HG02885 (cell line): ENCODE measurements around the gene PLA2G1B.
"Not testable (repeated sequence)": the region's sequence is repeated elsewhere in the genome, so short reads cannot be mapped to it uniquely, and the experiment has no call there.

ENCODE experiments used
- ATAC-seq: cut with Tn5 transposase; IDR thresholded peaks from one replicate; pipeline ENCODE4 v1.9.1; 2021; ENCODE audit warnings: mild to moderate bottlenecking; ENCODE audit not compliant: unreplicated experiment, poor library complexity

The PLA2G1B gene

DNA sequence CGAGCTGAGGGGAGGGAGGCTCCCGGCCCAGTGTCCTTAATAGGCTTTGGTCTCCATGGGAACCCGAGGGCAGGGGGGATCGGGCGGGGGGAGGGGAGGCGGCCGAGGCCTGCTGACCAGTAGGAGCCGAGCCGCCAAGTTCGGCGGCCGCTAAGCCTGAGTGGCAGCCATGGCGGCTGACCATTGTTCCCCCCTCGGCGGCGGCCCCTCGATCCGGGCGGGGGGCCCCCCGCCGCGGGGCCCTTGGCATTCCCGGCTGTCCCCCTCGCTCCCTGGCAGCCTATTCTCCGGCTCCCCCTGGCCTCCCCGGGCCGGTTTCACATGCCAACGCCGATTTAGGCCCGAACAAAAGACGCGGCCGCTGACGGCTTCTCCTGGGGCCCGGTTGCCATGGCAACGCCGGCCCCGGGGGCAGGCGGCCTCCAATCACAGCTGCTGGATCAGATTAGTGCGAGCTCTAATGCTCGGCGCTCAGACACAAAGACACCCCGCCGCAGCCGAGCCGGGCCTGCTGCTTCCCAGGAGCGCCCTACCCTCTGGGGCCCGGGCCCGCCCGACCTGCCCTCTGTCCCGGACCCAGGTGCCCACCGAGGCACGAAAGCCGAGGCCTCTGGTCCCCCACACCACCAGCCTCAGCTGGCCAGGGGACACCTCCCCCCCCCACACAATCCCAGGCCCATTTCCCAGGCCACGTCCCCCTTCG, 34.1 kb upstream of the PLA2G1B start:
- ATAC-seq: no peak

GRCh38 chr12:120359128-120359527, 31.5 kb upstream of the PLA2G1B start:
- ATAC-seq: no peak

- ATAC-seq: no peak
Measured at GRCh38 chr12:120358412-120359100, 31.0 kb upstream of the PLA2G1B start.

DNA sequence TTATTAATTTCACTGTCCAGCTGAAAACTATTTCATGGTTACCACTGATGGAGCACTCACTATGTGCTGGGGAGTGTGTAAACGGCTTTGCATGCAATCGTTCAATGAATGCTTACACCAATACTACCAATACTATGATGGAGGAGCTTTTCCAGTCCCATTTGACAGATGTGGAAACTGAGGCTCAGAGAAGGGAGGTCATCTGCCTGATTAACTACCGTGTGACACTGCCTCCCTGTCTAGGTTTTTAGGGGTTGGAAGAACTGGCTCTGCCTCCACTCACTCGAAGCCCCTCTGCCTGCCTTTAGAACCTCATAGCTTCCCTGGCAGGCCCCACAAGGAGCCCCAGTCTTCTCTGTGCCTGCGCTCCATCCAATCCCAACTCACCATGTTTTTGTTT, 29.5 kb upstream of the PLA2G1B start:
- ATAC-seq: no peak

DNA sequence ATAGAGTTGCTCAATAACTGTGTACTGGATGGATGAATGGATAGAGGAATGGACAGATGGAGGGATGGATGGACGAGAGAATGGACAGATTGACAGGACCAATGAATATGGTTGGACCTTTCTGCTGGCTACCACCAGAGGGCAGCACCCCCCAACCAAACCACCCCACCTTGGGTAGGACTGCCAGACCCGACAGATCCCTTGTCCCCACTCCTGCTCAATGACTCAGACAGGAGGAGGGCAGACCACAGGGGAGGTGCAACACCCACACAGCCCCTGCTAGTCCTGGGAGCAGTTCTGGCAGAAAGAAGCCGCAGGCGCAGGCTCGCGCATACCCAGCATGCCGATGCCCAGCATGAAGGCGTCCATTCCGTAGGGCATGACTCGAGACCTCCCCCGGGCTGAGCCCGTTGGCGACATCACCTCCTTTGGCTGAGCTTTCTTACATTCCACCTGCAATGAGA, 29.0 kb upstream of the PLA2G1B start:
- no peak for ATAC-seq

DNA sequence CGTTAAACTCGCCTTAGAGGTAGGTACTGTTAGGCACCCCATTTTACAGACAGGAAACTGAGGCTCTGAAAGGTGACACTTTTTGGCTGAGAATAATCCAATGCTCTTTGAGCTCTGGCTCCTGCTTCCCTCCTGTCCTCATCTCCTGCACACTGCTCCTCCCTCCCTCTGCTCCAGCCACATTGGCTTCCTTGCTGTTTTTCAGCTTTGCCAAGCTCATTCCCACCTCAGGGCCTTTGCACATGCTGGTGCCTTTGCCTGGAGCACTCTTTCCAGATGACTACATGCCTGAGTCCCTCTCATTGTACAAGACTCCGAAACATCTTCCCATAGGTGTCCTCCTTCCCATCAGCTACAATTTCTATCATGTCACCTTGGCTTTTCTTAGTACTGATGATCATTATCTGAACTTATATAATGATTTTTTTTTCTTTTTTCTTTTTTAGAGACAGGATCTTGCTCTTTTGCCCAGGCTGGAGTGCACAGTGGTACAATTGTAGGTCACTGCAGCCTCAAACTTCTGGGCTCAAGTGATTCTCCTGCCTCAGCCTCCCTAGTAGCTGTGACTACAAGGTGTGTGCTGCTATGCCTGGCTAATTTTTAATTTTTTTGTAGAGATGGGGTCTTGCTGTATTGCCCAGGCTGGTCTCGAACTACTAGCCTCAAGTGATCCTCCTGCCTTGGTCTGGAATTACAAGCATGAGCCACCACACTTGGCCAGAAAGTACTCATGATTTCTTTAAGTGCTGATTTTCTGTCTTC, 26.2 kb upstream of the PLA2G1B start:
- ATAC-seq: no peak

GRCh38 chr12:120353136-120353535, 25.6 kb upstream of the PLA2G1B start:
- ATAC-seq: no peak

GRCh38 chr12:120352117-120352516, 24.5 kb upstream of the PLA2G1B start:
- ATAC-seq: no peak

DNA sequence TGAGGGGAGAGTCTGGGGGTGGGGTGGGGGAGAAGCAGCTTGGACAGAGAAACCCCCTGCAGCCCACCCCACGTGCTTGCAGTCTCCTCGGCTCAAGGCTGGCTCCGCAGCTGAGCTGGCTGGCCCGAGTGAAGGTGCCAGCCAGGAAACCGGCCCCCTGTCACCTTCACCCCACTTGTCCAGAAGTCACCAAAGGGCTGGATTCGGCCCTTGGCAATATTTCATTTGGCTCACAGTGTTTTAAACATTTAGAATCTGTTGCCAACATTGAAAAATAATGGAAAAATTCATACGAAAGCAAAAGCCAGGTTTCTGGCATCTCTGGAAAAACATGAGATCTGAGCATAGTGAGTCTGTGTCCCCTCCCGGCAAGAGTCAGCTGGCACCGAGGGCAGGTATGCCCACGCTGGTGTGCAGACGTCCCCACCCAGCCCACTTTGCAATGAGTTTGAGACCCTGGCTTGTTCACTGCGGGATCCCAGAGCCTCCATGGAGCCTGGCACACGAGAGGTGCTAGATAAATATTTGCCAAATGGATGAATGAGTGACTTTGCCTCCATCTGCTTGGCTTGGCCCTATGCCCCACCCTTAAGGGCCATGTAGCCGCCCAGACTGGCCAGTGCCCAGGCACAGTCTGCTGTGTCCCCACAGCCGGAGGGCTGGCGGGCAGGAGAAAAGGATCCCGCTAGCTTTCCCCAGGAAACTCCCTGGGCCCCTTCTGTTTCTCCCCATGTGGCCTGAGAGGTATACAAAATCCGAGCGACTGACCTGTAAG, 23.2 kb upstream of the PLA2G1B start:
- no peak for ATAC-seq

- ATAC-seq: no peak
Measured at GRCh38 chr12:120347766-120348165, 20.2 kb upstream of the PLA2G1B start.

GRCh38 chr12:120346681-120347080, 19.1 kb upstream of the PLA2G1B start:
- ATAC-seq: no peak

DNA sequence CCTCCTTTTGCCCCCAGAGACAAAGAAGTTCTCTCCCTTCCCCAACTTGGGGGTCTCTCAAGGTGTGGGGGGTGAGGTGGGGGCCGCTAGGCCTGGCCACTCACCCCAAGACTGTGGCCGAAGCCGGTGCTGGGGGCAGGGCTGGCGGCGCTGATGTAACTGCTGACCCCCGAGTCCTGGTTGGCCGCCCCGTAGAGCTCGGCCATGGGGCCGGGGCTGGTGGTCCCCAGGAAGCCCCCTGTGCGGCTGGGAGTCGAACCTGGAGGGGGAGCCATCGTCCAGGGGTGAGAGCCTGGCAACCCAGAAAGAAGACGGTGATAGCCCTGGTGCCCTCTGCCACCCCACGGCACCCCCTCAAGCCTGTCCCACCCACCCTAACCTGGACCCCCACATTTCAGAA, 18.5 kb upstream of the PLA2G1B start:
- no peak for ATAC-seq

- ATAC-seq: no peak
Measured at GRCh38 chr12:120343692-120344091, 16.1 kb upstream of the PLA2G1B start.

DNA sequence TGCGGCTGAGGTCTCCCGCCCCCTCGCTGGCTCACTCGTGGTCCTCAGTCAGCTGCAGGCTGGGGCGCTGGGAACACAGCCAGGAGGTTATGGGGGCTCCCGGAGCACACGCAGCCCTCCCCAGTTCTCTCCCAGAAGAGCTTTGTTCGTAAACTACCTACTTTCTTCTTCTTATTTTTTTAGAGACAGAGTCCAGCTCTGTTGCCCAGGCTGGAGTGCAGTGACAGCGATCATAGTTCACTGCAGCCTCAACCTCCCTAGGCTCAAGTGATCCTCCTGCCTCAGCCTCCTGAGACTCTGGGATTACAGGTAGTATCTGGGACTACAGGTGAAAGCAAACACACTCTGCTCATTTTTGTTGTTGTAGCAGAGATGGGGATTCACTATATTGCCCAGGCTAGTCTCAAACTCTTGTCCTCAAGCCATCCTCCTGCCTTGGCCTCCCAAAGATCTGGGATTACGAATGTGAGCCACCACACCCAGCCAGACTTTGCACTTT, 15.5 kb upstream of the PLA2G1B start:
- ATAC-seq: no peak

- ATAC-seq: no peak
Measured at GRCh38 chr12:120342175-120343038, 14.8 kb upstream of the PLA2G1B start.

DNA sequence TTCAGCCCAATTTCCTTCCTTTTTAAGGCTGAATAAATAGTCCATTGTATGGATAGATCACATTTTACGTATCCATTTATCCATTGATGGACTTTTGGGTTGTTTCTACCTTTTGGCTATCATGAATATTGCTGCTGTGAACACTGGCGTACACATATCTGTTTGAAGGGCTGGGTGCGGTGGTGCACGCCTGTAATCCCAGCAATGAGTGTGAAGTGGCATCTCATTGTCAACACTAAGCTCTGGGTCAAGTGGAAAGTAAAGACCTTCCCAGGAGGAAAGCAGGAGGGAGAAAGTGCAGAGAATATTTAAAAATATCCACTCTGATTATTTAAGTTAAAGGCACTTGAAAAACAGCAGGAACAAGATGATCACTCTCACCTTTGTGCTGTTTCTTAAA, 11.7 kb upstream of the PLA2G1B start:
- ATAC-seq: no peak

DNA sequence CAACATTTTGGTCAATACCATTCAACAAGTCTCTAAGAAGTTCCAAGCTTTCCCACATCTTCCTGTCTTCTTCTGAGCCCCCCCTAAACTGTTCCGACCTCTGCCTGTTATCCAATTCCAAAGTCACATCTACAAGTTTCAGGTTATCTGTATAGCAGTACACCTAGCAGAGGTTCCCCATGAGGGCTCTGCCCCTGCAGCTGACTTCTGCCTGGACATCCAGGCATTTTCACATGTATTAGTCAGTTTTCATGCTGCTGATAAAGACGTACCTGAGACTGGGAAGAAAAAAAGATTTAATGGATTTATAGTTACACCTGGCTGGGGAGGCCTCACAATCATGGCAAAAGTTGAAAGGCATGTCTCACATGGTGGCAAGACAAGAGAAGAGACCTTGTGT, 10.2 kb upstream of the PLA2G1B start:
- no peak for ATAC-seq

DNA sequence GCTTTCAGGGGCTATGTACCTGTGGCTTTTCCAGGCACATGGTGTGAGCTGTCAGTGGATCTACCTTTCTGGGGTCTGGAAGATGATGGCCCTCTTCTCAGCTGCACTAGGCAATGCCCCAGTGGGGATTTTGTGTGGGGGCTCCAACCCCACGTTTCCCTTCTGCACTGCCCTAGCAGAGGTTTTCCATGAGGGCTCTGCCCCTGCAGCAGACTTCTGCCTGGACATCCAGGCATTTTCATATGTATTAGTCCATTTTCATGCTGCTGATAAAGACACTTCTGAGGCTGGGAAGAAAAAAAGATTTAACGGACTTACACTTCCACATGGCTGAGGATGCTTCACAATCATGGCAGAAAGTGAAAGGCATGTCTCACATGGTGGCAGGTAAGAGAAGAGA, 8.8 kb upstream of the PLA2G1B start:
- not testable (repeated sequence) for ATAC-seq

DNA sequence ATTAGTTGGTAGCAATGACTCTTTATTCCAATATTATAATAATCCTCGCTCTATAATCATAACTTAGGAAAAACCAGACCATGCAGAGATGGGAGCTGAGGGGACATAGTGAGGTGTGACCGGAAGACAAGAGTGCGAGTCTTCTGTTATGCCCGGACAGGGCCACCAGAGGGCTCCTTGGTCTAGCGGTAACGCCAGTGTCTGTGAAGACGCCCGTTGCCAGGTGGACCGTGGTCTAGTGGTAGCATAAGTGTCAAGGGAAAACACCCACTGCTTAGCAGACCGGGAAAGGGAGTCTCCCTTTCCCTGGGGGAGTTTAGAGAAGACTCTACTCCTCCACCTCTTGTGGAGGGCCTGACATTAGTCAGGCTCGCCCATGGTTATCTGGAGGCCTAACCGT, 7.9 kb upstream of the PLA2G1B start:
- ATAC-seq: not testable (repeated sequence)
